ENCODE measurements around the gene MCC. TPM values are rescaled to one million over a fixed set of nuclear protein-coding genes. Genes with fewer than 3 reads are reported as not detected.

MCC gene
- total and polyA plus RNA-seq, 2 experiments from 2014 or later = 3.4 to 8.8 TPM

- Histone ChIP-seq H3K79me2 (ENCODE audit: insufficient read depth) (no peaks in the 10 kb centered on the region), H3K27me3 (replicated peaks; ENCODE audit: insufficient read depth) (no peaks in the 10 kb centered on the region), H3K4me1 (ENCODE audit: insufficient read depth) (no peaks in the 10 kb centered on the region), H3F3A (ENCODE audit: insufficient read depth) (no peaks in the 10 kb centered on the region), H3K4me2 (ENCODE audit: unreplicated experiment) (no peak overlapping the region), H3K36me3 (ENCODE audit: low read depth) (no peaks in the 10 kb centered on the region), H3K4me3 (no peak overlapping the region), H4K20me1 (ENCODE audit: insufficient read depth) (no peaks in the 10 kb centered on the region), H3K9ac (no peak overlapping the region), H3K9me3 (ENCODE audit: low read depth) (no peaks in the 10 kb centered on the region), H3K27ac (no peak overlapping the region), H2AFZ (no peak overlapping the region), H3K9me2 (ENCODE audit: insufficient read depth) (no peaks in the 10 kb centered on the region)
- TF ChIP-seq EZH2phosphoT487 (IDR thresholded peaks at IDR 0.05; ENCODE audit: insufficient read depth, low read depth) = no peak
- no peak for TF ChIP-seq EZH2 (IDR thresholded peaks at IDR 0.05; ENCODE audit: insufficient read depth, poor library complexity, severe bottlenecking)
- WGBS, 2 experiments (ENCODE audit: low coverage in 1 of 2, low lambda C conversion rate in 2 of 2, missing lambda C conversion rate in 2 of 2) = 96 to 99% methylated on average over 3 of the region's 3 CpGs
- in situ Hi-C loops (cut with MboI) = no loop called here
- no peak for DNase-seq
These were observed 384.9 kb downstream of the MCC start for GRCh38 chr5:113103330-113103729.

GRCh38 chr5:113102121-113102531, 386.1 kb downstream of the MCC start:
- Histone ChIP-seq H3K4me3 (no peak overlapping the region), H3K27me3 (replicated peaks; ENCODE audit: insufficient read depth) (no peaks in the 10 kb centered on the region), H3K79me2 (ENCODE audit: insufficient read depth) (no peaks in the 10 kb centered on the region), H3K9ac (no peak overlapping the region), H3K36me3 (ENCODE audit: low read depth) (no peaks in the 10 kb centered on the region), H3F3A (ENCODE audit: insufficient read depth) (no peaks in the 10 kb centered on the region), H3K4me1 (ENCODE audit: insufficient read depth) (no peaks in the 10 kb centered on the region), H4K20me1 (ENCODE audit: insufficient read depth) (no peaks in the 10 kb centered on the region), H3K9me2 (ENCODE audit: insufficient read depth) (no peaks in the 10 kb centered on the region), H3K9me3 (ENCODE audit: low read depth) (no peaks in the 10 kb centered on the region), H3K4me2 (ENCODE audit: unreplicated experiment) (no peak overlapping the region), H3K27ac (no peak overlapping the region), H2AFZ (no peak overlapping the region)
- in situ Hi-C loops (cut with MboI) = no loop called here
- WGBS, 2 experiments (ENCODE audit: low coverage in 1 of 2, low lambda C conversion rate in 2 of 2, missing lambda C conversion rate in 2 of 2) = 95 to 96% methylated on average over 1 of the region's 1 CpG
- TF ChIP-seq EZH2 (IDR thresholded peaks at IDR 0.05; ENCODE audit: insufficient read depth, poor library complexity, severe bottlenecking) (no peak), EZH2phosphoT487 (IDR thresholded peaks at IDR 0.05; ENCODE audit: insufficient read depth, low read depth) (no peak)
- DNase-seq = peak; percentile 69

GRCh38 chr5:113100981-113101380, 387.3 kb downstream of the MCC start:
- Histone ChIP-seq H3K9me2 (ENCODE audit: insufficient read depth) (no peaks in the 10 kb centered on the region), H3K27me3 (replicated peaks; ENCODE audit: insufficient read depth) (no peaks in the 10 kb centered on the region), H3K4me3 (no peak overlapping the region), H3K36me3 (ENCODE audit: low read depth) (no peaks in the 10 kb centered on the region), H3K9ac (no peak overlapping the region), H3F3A (ENCODE audit: insufficient read depth) (no peaks in the 10 kb centered on the region), H2AFZ (no peak overlapping the region), H3K27ac (no peak overlapping the region), H3K4me2 (ENCODE audit: unreplicated experiment) (no peak overlapping the region), H3K79me2 (ENCODE audit: insufficient read depth) (no peaks in the 10 kb centered on the region), H3K9me3 (ENCODE audit: low read depth) (no peaks in the 10 kb centered on the region), H4K20me1 (ENCODE audit: insufficient read depth) (no peaks in the 10 kb centered on the region), H3K4me1 (ENCODE audit: insufficient read depth) (no peaks in the 10 kb centered on the region)
- 91 to 92% methylated on average over 2 of the region's 2 CpGs for WGBS, 2 experiments (ENCODE audit: low coverage in 1 of 2, low lambda C conversion rate in 2 of 2, missing lambda C conversion rate in 2 of 2)
- TF ChIP-seq EZH2phosphoT487 (IDR thresholded peaks at IDR 0.05; ENCODE audit: insufficient read depth, low read depth) = no peak
- no peak for TF ChIP-seq EZH2 (IDR thresholded peaks at IDR 0.05; ENCODE audit: insufficient read depth, poor library complexity, severe bottlenecking)
- in situ Hi-C loops (cut with MboI) = no loop called here
- DNase-seq = no peak

GRCh38 chr5:113099822-113100221, 388.4 kb downstream of the MCC start:
- no peaks in the 10 kb centered on the region for H3K9me2 ChIP-seq (ENCODE audit: insufficient read depth)
- no peak overlapping the region for H3K4me3 ChIP-seq
- H3K36me3 ChIP-seq (ENCODE audit: low read depth) = no peaks in the 10 kb centered on the region
- no peak for DNase-seq
- H3K27ac ChIP-seq = no peak overlapping the region
- H3K4me2 ChIP-seq (ENCODE audit: unreplicated experiment) = no peak overlapping the region
- TF ChIP-seq EZH2 (IDR thresholded peaks at IDR 0.05; ENCODE audit: insufficient read depth, poor library complexity, severe bottlenecking) = no peak
- no peak for TF ChIP-seq EZH2phosphoT487 (IDR thresholded peaks at IDR 0.05; ENCODE audit: insufficient read depth, low read depth)
- H3K79me2 ChIP-seq (ENCODE audit: insufficient read depth) = no peaks in the 10 kb centered on the region
- H4K20me1 ChIP-seq (ENCODE audit: insufficient read depth) = no peaks in the 10 kb centered on the region
- H3K27me3 ChIP-seq (replicated peaks; ENCODE audit: insufficient read depth) = no peaks in the 10 kb centered on the region
- no peaks in the 10 kb centered on the region for H3K9me3 ChIP-seq (ENCODE audit: low read depth)
- H3K4me1 ChIP-seq (ENCODE audit: insufficient read depth) = no peaks in the 10 kb centered on the region
- H3F3A ChIP-seq (ENCODE audit: insufficient read depth) = no peaks in the 10 kb centered on the region
- no peak overlapping the region for H3K9ac ChIP-seq
- 92% methylated on average over 4 of the region's 4 CpGs for WGBS, 2 experiments (ENCODE audit: low coverage in 1 of 2, low lambda C conversion rate in 2 of 2, missing lambda C conversion rate in 2 of 2)
- in situ Hi-C loops (cut with MboI) = no loop called here
- H2AFZ ChIP-seq = no peak overlapping the region

GRCh38 chr5:113098378-113098777, 389.9 kb downstream of the MCC start:
- Histone ChIP-seq H3F3A (ENCODE audit: insufficient read depth) (no peaks in the 10 kb centered on the region), H3K4me2 (ENCODE audit: unreplicated experiment) (no peak overlapping the region), H3K9me3 (ENCODE audit: low read depth) (no peaks in the 10 kb centered on the region), H3K9ac (no peak overlapping the region), H2AFZ (no peak overlapping the region), H3K27me3 (replicated peaks; ENCODE audit: insufficient read depth) (no peaks in the 10 kb centered on the region), H3K4me3 (no peak overlapping the region), H3K79me2 (ENCODE audit: insufficient read depth) (no peaks in the 10 kb centered on the region), H3K36me3 (ENCODE audit: low read depth) (no peaks in the 10 kb centered on the region), H3K9me2 (ENCODE audit: insufficient read depth) (no peaks in the 10 kb centered on the region), H3K27ac (no peak overlapping the region), H4K20me1 (ENCODE audit: insufficient read depth) (no peaks in the 10 kb centered on the region), H3K4me1 (ENCODE audit: insufficient read depth) (no peaks in the 10 kb centered on the region)
- in situ Hi-C loops (cut with MboI) = no loop called here
- TF ChIP-seq EZH2 (IDR thresholded peaks at IDR 0.05; ENCODE audit: insufficient read depth, poor library complexity, severe bottlenecking) = no peak
- no peak for TF ChIP-seq EZH2phosphoT487 (IDR thresholded peaks at IDR 0.05; ENCODE audit: insufficient read depth, low read depth)
- 77 to 79% methylated on average over 3 of the region's 3 CpGs for WGBS, 2 experiments (ENCODE audit: low coverage in 1 of 2, low lambda C conversion rate in 2 of 2, missing lambda C conversion rate in 2 of 2)
- no peak for DNase-seq
